ENCODE results near the gene ARAP2. TPM values are rescaled to one million over a fixed set of nuclear protein-coding genes. Genes with fewer than 3 reads are reported as not detected.

Gene ARAP2
- total RNA-seq, 4 donors from 2014 or later, result 12.4 to 65.6 (median 27.5) TPM

DNA sequence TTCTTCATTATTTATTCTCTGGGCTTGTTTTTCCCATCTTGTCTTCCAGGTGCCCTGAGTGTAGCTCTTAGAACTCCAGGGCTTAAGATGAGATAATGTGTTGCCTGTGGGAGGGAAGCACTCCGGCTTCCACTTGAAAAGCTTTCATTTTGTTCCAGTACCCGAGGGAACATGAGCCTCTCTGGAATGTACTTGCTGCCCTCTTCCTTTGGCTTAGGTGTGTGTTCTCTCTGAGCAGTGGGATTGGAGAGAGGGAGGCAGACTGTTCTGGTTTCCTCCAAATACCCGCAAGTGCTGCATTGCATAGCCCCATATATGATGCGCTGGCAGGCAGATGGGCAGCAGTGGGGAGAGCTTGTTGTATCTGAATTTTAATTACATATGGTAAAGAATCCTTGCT lies 36.2 kb upstream of the ARAP2 start:
- H3K4me1 ChIP-seq, result peaks cover 0 to 8% (median 4%) of the 10 kb centered on the region in 4 donors
- DNase-seq (ENCODE audit: low spot score in 2 of 2), result no peak
- H3K27me3 ChIP-seq, result no peaks in the 10 kb centered on the region
- H3K9me3 ChIP-seq, result no peaks in the 10 kb centered on the region
- H3K27ac ChIP-seq, result no peak overlapping the region
- H3K36me3 ChIP-seq, result no peaks in the 10 kb centered on the region
- TF ChIP-seq POLR2A (IDR thresholded peaks at IDR 0.05), result no peak
- TF ChIP-seq, protein P1, sequence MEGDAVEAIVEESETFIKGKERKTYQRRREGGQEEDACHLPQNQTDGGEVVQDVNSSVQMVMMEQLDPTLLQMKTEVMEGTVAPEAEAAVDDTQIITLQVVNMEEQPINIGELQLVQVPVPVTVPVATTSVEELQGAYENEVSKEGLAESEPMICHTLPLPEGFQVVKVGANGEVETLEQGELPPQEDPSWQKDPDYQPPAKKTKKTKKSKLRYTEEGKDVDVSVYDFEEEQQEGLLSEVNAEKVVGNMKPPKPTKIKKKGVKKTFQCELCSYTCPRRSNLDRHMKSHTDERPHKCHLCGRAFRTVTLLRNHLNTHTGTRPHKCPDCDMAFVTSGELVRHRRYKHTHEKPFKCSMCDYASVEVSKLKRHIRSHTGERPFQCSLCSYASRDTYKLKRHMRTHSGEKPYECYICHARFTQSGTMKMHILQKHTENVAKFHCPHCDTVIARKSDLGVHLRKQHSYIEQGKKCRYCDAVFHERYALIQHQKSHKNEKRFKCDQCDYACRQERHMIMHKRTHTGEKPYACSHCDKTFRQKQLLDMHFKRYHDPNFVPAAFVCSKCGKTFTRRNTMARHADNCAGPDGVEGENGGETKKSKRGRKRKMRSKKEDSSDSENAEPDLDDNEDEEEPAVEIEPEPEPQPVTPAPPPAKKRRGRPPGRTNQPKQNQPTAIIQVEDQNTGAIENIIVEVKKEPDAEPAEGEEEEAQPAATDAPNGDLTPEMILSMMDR (IDR thresholded peaks at IDR 0.05), result no peak
- no peak for TF ChIP-seq EP300 (IDR thresholded peaks at IDR 0.05)
- 68 to 73% methylated on average over 4 of the region's 4 CpGs for WGBS, 2 donors
- no peak overlapping the region for H3K4me3 ChIP-seq

DNA sequence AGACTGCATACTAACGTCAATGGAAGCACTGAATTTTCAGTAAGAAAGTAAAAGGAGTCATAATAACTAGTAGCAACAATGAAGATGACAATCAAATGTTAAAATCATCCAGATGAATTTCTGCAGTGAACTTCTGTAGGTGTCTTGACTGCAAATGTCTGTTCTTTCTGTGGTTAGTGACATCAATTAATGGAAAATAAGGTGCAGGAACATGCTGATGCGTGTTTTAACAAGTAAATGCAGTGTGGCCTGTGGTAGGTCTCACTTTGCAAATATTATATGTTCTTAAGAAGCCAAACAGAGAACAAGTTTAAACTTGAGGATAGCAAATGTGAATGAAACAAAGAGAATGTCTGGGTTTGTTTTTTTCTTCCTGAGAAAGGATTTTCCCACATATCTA lies 34.5 kb upstream of the ARAP2 start:
- Histone ChIP-seq H3K4me1 (peaks cover 0 to 8% (median 4%) of the 10 kb centered on the region in 4 donors), H3K9me3 (no peaks in the 10 kb centered on the region), H3K4me3 (no peak overlapping the region), H3K27ac (no peak overlapping the region), H3K27me3 (no peaks in the 10 kb centered on the region), H3K36me3 (no peaks in the 10 kb centered on the region)
- TF ChIP-seq POLR2A (IDR thresholded peaks at IDR 0.05) (no peak), EP300 (IDR thresholded peaks at IDR 0.05) (no peak)
- TF ChIP-seq, protein P1 (IDR thresholded peaks at IDR 0.05), result no peak
- WGBS, 2 donors, result 86 to 91% methylated on average over 2 of the region's 2 CpGs
- DNase-seq (ENCODE audit: low spot score in 2 of 2), result no peak

DNA sequence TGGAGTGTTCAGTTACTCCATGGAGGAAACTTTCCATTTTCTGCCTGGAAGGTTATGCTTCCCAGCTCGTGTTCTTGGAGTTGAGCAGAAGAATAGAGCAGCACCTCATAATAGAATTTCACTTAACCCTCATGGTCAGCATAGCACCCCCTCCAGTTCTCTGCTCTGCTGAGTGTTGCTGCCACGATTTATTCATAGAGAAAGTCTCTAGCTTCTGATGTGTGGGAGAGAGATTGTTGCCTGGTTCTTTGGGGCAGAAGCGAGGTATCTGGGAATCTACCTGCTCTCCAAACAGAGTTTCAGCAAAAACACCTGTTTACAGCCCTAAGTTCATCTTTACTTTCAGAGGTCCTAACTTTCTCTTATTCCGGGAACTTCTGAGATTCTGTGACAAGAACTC lies 33.2 kb upstream of the ARAP2 start:
- WGBS, 2 donors, result 83 to 92% methylated on average over 4 of the region's 4 CpGs
- no peak for DNase-seq (ENCODE audit: low spot score in 2 of 2)
- no peak for TF ChIP-seq POLR2A (IDR thresholded peaks at IDR 0.05)
- TF ChIP-seq EP300 (IDR thresholded peaks at IDR 0.05), result no peak
- TF ChIP-seq, protein P1 (IDR thresholded peaks at IDR 0.05), result no peak

DNA sequence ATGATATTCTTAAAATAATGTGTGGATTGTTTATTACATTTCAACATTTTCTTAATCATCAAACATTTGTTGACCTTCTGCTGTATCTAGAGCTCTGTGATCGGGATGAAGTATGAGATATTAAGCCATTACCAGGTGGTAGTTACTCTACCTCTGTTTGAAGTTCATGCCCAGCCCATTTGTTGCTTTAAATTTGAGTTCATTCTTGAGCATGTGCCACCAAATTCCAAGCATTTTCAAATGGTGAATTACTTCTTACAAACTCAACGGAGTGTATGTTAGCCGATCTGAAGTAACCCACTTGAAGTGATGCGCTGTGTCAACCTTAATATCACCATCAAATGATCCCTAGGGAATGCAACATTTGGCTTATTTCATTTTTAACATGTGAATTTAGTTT lies 29.8 kb upstream of the ARAP2 start:
- Histone ChIP-seq H3K4me3 (no peak overlapping the region), H3K4me1 (peaks cover 0 to 4% (median 0%) of the 10 kb centered on the region in 4 donors), H3K36me3 (no peaks in the 10 kb centered on the region), H3K9me3 (no peaks in the 10 kb centered on the region), H3K27ac (no peak overlapping the region), H3K27me3 (no peaks in the 10 kb centered on the region)
- TF ChIP-seq POLR2A (IDR thresholded peaks at IDR 0.05) (no peak), EP300 (IDR thresholded peaks at IDR 0.05) (no peak)
- TF ChIP-seq, protein P1 (IDR thresholded peaks at IDR 0.05), result no peak
- 82 to 85% methylated on average over 4 of the region's 4 CpGs for WGBS, 2 donors
- no peak for DNase-seq (ENCODE audit: low spot score in 2 of 2)

More for the DNA sequence above, 33.2 kb upstream of the ARAP2 start:
- Histone ChIP-seq H3K27me3 (no peaks in the 10 kb centered on the region), H3K36me3 (no peaks in the 10 kb centered on the region), H3K4me1 (peaks cover 0 to 6% (median under 1%) of the 10 kb centered on the region in 4 donors), H3K9me3 (no peaks in the 10 kb centered on the region), H3K27ac (no peak overlapping the region), H3K4me3 (no peak overlapping the region)

DNA sequence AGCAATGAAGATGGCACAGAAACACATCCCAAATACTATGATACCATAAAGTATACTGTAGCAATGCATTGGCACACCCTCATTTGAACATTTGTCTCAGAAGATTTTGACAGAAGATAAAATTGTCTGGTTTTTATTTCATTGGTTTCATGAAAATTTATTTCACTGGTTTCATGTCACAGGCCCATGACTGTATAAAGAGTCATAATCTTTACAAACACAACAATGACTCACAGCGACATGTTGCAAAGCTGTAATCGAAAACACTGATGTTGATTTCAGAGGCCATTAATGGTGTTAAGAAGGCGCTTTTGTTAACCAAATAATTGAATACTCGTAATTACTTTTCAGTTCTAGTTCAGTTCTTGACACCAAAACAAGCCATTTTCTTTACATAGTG lies 29.0 kb upstream of the ARAP2 start:
- TF ChIP-seq EP300 (IDR thresholded peaks at IDR 0.05) (no peak), POLR2A (IDR thresholded peaks at IDR 0.05) (no peak)
- TF ChIP-seq, protein P1 (IDR thresholded peaks at IDR 0.05), result no peak
- no peaks in the 10 kb centered on the region for H3K36me3 ChIP-seq
- no peaks in the 10 kb centered on the region for H3K9me3 ChIP-seq
- no peaks in the 10 kb centered on the region for H3K27me3 ChIP-seq
- no peak for DNase-seq (ENCODE audit: low spot score in 2 of 2)
- no peak overlapping the region for H3K27ac ChIP-seq
- 87 to 89% methylated on average over 4 of the region's 4 CpGs for WGBS, 2 donors
- no peak overlapping the region for H3K4me3 ChIP-seq
- peaks cover 0 to 4% (median 0%) of the 10 kb centered on the region in 4 donors for H3K4me1 ChIP-seq

Measured in tibial nerve (tissue), 4 donors.